ENCODE measurements around the gene MPI. TPM values are rescaled to one million over a fixed set of nuclear protein-coding genes. Genes with fewer than 3 reads are reported as not detected.

The MPI gene
- total RNA-seq (10 to 100 TPM; 27.8 to 30.7 TPM), polyA plus RNA-seq (ENCODE audit: insufficient read length in 6 of 6) (10 to 100 TPM; 60.3 to 69.8 (median 61.1) TPM)
- long read RNA-seq, donor 1, full-length matches to known transcripts: 18 of 18 reads
- long read RNA-seq, donor 1, partial matches to known transcripts: 0 of 18 reads
- long read RNA-seq, donor 1, other reads (novel, unspliced or antisense): 0 of 18 reads
- long read RNA-seq, donor 2, full-length matches to known transcripts: 20 of 20 reads
- long read RNA-seq, donor 2, partial matches to known transcripts: 0 of 20 reads
- long read RNA-seq, donor 2, other reads (novel, unspliced or antisense): 0 of 20 reads
- long read RNA-seq, donor 3, full-length matches to known transcripts: 16 of 16 reads
- long read RNA-seq, donor 3, partial matches to known transcripts: 0 of 16 reads
- long read RNA-seq, donor 3, other reads (novel, unspliced or antisense): 0 of 16 reads
- long read RNA-seq, donor 4, full-length matches to known transcripts: 9 of 12 reads
- long read RNA-seq, donor 4, partial matches to known transcripts: 2 of 12 reads
- long read RNA-seq, donor 4, other reads (novel, unspliced or antisense): 1 of 12 reads
- long read RNA-seq, donor 5, full-length matches to known transcripts: 24 of 32 reads
- long read RNA-seq, donor 5, partial matches to known transcripts: 8 of 32 reads
- long read RNA-seq, donor 5, other reads (novel, unspliced or antisense): 0 of 32 reads
- long read RNA-seq, donor 6, full-length matches to known transcripts: 15 of 35 reads
- long read RNA-seq, donor 6, partial matches to known transcripts: 14 of 35 reads
- long read RNA-seq, donor 6, other reads (novel, unspliced or antisense): 6 of 35 reads
- long read RNA-seq, donor 7, full-length matches to known transcripts: 12 of 12 reads
- long read RNA-seq, donor 7, partial matches to known transcripts: 0 of 12 reads
- long read RNA-seq, donor 7, other reads (novel, unspliced or antisense): 0 of 12 reads
- long read RNA-seq, donor 8, full-length matches to known transcripts: 12 of 26 reads
- long read RNA-seq, donor 8, partial matches to known transcripts: 0 of 26 reads
- long read RNA-seq, donor 8, other reads (novel, unspliced or antisense): 14 of 26 reads
- long read RNA-seq, donor 9, partial matches to known transcripts: 0 of 1 reads
- long read RNA-seq, donor 9, other reads (novel, unspliced or antisense): 0 of 1 reads
- long read RNA-seq, donor 10, full-length matches to known transcripts: 12 of 14 reads
- long read RNA-seq, donor 10, partial matches to known transcripts: 1 of 14 reads
- long read RNA-seq, donor 10, other reads (novel, unspliced or antisense): 1 of 14 reads
- long read RNA-seq, donor 11: 0 reads
- long read RNA-seq, donor 12, full-length matches to known transcripts: 11 of 11 reads
- long read RNA-seq, donor 12, partial matches to known transcripts: 0 of 11 reads
- long read RNA-seq, donor 12, other reads (novel, unspliced or antisense): 0 of 11 reads

DNA sequence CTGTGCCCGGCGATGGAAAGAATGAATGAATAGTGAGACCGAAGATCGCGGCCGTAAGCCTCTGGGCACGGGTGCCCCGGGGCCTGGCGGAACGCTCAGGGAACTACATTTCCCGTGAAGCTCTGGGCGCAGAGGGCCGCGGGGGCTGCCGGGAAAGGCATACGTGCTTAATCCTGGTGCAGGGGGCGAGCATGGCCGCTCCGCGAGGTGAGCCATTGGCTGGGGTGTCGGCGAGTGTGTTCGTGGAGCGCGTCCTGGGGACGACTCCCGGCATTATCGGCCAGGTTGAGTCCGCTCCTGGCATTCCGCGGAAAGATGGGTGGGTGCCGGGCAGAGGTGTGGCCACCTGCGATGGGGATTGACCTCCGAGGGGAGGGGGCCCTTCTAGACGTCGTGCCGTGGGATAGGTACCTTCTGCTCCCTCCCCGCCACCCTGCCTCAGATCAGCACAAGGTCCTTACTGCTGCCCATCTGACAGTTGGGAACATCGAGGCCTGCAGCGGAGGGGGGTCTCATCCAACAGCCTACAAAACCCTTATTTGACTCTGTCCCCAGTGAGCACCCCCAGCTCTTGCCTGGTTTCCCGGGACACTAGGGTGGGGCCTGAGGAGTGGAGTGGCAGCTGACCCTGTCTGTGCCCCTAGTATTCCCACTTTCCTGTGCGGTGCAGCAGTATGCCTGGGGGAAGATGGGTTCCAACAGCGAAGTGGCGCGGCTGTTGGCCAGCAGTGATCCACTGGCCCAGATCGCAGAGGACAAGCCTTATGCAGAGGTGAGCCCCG, at the start of gene MPI:
TSS of gene MPI (plus strand) at position 160 of the 782 bp plus-strand sequence. CDS start at position 192, 32 bp downstream.
- DNase-seq (peak; percentile 80 to 97 (median 88)), ATAC-seq (peak; percentile 99)
- Histone ChIP-seq H3K36me3 (peaks cover 0 to 10% of the 10 kb centered on the region in 2 donors), H3K9me3 (no peaks in the 10 kb centered on the region), H3K27ac (peak within 1 kb of the TSS; percentile 23 to 76), H3K27me3 (no peaks in the 10 kb centered on the region), H3K4me3 (peak within 1 kb of the TSS; percentile 68 to 77), H3K4me1 (peaks cover 0 to 21% of the 10 kb centered on the region in 2 donors)
- intact Hi-C loops (cut with DNase I): no loop called here
- TF ChIP-seq, protein P1, sequence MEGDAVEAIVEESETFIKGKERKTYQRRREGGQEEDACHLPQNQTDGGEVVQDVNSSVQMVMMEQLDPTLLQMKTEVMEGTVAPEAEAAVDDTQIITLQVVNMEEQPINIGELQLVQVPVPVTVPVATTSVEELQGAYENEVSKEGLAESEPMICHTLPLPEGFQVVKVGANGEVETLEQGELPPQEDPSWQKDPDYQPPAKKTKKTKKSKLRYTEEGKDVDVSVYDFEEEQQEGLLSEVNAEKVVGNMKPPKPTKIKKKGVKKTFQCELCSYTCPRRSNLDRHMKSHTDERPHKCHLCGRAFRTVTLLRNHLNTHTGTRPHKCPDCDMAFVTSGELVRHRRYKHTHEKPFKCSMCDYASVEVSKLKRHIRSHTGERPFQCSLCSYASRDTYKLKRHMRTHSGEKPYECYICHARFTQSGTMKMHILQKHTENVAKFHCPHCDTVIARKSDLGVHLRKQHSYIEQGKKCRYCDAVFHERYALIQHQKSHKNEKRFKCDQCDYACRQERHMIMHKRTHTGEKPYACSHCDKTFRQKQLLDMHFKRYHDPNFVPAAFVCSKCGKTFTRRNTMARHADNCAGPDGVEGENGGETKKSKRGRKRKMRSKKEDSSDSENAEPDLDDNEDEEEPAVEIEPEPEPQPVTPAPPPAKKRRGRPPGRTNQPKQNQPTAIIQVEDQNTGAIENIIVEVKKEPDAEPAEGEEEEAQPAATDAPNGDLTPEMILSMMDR (IDR thresholded peaks at IDR 0.05): peak in 1 of 2 donors; percentile 32

DNA sequence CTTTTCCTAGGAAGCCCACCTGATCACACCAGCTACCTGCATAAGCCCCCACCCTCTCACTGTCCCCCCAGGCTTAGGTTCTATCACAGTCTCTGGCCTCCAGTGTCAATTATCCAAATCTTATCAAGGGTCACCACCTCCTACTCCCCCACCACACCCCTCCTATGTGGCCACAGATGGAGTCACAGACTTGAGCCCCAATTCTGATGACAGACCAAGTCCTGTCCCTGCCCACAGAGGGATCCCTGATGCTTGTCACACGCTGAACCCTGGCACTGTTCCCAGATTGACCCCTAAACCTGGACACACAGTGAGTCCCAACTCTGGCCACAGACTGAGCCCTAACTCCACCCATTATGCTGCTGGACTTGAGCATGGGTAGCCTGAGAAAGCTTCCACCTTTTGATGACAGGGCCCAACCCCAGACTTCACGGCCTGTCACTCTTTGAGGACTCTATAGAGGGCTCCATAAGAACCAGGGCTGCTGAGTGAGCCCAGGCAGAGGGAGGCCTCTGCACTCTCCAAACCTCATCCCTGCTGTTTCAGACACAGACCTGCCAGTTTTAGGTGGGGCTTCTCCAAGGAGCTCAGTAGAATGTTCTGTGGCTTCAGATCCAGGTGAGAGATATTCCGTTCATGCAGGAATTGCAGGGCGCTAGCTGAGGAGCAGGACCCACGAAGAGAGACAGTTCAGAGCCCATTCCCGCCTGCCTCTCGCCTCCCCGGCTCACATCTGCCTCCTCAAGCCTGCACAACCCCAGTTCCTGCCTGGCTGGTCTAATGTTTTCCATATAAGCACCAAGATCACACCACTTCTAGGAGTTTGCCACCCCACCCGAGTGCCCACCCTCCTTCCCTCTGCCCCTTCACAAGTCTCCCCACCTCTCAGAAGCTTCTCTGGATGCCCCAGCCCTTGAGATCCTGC, 48.7 kb upstream of the MPI start:
- intact Hi-C loops (cut with DNase I): no loop called here
- H3K36me3 ChIP-seq: peaks cover 0 to 63% of the 10 kb centered on the region in 2 donors
- DNase-seq (no peak), ATAC-seq (no peak)
- H3K27ac ChIP-seq: no peak overlapping the region
- no peaks in the 10 kb centered on the region for H3K27me3 ChIP-seq
- no peaks in the 10 kb centered on the region for H3K9me3 ChIP-seq
- H3K4me1 ChIP-seq: peaks cover 17 to 30% of the 10 kb centered on the region in 2 donors
- TF ChIP-seq, protein P1 (IDR thresholded peaks at IDR 0.05): no peak
- no peak overlapping the region for H3K4me3 ChIP-seq

- ATAC-seq: no peak
- intact Hi-C loops (cut with DNase I): no loop called here
Measured at GRCh38 chr15:74841891-74842373, 47.9 kb upstream of the MPI start.

More at GRCh38 chr15:74841891-74842373, 47.9 kb upstream of the MPI start:
- H3K4me1 ChIP-seq: peaks cover 17 to 30% of the 10 kb centered on the region in 2 donors
- TF ChIP-seq, protein P1 (IDR thresholded peaks at IDR 0.05): no peak
- no peaks in the 10 kb centered on the region for H3K9me3 ChIP-seq
- no peak overlapping the region for H3K27ac ChIP-seq
- H3K27me3 ChIP-seq: no peaks in the 10 kb centered on the region
- peaks cover 0 to 63% of the 10 kb centered on the region in 2 donors for H3K36me3 ChIP-seq
- no peak for DNase-seq
- H3K4me3 ChIP-seq: peak overlapping the region; percentile 80 to 89
